NCI-H526 (cell line): ENCODE data around the gene CD247.

Experiments
- DNase-seq, 2 experiments: peaks; one replicate each; lab custom pipeline; 2025; lab: John Stamatoyannopoulos, UW

CD247 gene

GRCh38 chr1:167512046-167512654 lies 6.2 kb downstream of the CD247 start:
- no peak for DNase-seq

GRCh38 chr1:167511374-167511986 lies 6.8 kb downstream of the CD247 start:
- DNase-seq = no peak

- DNase-seq = no peak
Measured at GRCh38 chr1:167510881-167511280, 7.4 kb downstream of the CD247 start.

GRCh38 chr1:167510244-167510643 lies 8.1 kb downstream of the CD247 start:
- DNase-seq = no peak

- no peak for DNase-seq
Measured at GRCh38 chr1:167509587-167509986, 8.7 kb downstream of the CD247 start.

GRCh38 chr1:167507719-167508118 lies 10.6 kb downstream of the CD247 start:
- DNase-seq = no peak

GRCh38 chr1:167504467-167504827 lies 13.9 kb downstream of the CD247 start:
- no peak for DNase-seq

- DNase-seq = no peak
Measured at GRCh38 chr1:167503626-167504466, 14.5 kb downstream of the CD247 start.

GRCh38 chr1:167502719-167503462 lies 15.4 kb downstream of the CD247 start:
- DNase-seq = peak in 1 of 2 experiments; percentile 33

- DNase-seq = no peak
Measured at GRCh38 chr1:167502192-167502551, 16.2 kb downstream of the CD247 start.

GRCh38 chr1:167501515-167502191 lies 16.7 kb downstream of the CD247 start:
- peak in 1 of 2 experiments; percentile 20 for DNase-seq

GRCh38 chr1:167500283-167500860 lies 18.0 kb downstream of the CD247 start:
- DNase-seq = no peak

GRCh38 chr1:167499664-167500101 lies 18.6 kb downstream of the CD247 start:
- DNase-seq = peak; percentile 97 to 98

- no peak for DNase-seq
Measured at GRCh38 chr1:167499106-167499505, 19.2 kb downstream of the CD247 start.

GRCh38 chr1:167496797-167497619 lies 21.3 kb downstream of the CD247 start:
- no peak for DNase-seq

- DNase-seq = no peak
Measured at GRCh38 chr1:167493372-167493771, 25.0 kb downstream of the CD247 start.

- DNase-seq = no peak
Measured at GRCh38 chr1:167492481-167492910, 25.8 kb downstream of the CD247 start.

- DNase-seq = no peak
Measured at GRCh38 chr1:167491586-167492461, 26.5 kb downstream of the CD247 start.

GRCh38 chr1:167490765-167491164 lies 27.6 kb downstream of the CD247 start:
- no peak for DNase-seq
